GM21529 (cell line): ENCODE results near the gene EIF4G3.
"Not testable (repeated sequence)": the region's sequence is repeated elsewhere in the genome, so short reads cannot be mapped to it uniquely, and the experiment has no call there.

Experiments used
- ATAC-seq: cut with Tn5 transposase; IDR thresholded peaks from one replicate; pipeline ENCODE4 v1.9.1; 2021; ENCODE audit not compliant: unreplicated experiment

EIF4G3 gene

DNA sequence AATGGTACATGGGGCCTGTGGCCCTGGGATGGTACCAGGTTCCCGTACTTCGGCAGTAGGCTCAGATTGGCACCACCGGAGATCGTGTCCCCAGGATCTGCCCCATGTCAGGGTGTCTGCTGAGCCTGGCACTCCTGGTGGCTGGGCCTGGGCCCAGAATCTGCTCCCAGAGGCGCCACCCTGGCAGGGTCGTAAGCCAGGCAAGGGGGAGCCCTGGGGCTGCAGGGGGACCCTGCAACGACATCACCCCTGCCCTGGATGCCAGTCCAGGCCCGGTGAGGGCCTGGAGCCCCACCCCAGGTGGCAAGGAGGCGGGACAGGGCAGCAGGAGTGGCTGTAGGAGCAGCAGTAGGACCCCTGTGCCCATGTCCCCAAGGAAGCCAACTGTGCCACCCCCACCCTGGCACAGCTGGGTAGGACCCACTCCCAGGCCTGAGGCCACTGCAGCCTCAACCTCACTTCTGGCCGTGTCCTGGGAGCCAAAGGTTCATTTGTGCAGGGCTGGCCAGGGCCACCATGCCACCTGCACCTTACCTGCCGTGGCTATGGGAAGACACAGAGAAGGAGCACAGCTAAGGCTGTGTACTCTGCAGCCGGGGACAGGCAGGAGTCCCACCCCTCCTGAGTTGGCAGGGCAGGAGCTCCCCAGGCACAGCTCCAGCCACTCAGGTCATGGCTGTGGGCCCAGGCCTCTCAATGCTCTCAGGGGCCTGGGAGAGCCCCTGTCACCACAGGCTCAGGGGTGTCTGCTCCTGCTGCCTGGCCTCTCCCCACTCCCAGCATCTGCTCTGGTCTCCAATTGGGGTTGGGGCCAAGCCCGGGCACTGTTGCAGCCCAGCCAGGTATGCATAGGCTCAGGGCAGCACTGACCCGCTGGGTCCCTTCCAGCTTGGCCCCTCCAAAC, 141.7 kb downstream of the EIF4G3 start:
- no peak for ATAC-seq

DNA sequence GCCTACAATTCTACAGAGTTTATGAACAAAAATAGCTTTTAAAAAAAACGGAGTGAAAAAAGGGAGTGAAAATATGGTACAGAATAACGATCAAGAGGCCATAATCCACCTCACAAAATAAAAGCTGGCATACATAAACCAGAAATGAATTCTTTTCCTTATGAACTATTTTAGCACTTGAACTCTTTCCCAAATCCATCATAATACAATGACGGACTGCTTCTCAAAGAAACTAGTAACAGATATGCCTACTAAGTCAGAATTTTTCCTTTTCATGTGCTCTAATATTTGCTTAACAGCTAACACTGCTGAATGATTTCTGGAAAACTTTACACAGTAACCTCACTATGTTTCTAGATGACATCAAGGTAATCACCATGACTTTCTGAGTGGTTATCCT, 144.0 kb downstream of the EIF4G3 start:
- no peak for ATAC-seq

DNA sequence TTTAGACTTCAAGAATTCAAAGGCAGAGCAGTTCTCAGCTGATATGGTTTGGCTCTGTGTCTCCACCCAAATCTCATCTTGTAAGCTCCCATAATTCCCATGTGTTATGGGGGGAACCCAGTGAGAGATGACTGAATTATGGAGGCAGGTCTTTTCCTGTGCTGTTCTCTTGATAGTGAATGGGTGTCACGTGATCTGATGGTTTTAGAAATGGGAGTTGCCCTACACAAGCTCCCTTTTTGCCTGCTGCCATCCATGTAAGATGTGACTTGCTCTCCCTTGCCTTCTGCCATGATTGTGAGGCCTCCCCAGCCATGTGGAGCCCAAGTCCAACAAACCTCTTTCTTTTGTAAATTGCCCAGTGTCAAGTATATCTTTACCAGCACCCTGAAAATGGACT, 146.5 kb downstream of the EIF4G3 start:
- no peak for ATAC-seq

DNA sequence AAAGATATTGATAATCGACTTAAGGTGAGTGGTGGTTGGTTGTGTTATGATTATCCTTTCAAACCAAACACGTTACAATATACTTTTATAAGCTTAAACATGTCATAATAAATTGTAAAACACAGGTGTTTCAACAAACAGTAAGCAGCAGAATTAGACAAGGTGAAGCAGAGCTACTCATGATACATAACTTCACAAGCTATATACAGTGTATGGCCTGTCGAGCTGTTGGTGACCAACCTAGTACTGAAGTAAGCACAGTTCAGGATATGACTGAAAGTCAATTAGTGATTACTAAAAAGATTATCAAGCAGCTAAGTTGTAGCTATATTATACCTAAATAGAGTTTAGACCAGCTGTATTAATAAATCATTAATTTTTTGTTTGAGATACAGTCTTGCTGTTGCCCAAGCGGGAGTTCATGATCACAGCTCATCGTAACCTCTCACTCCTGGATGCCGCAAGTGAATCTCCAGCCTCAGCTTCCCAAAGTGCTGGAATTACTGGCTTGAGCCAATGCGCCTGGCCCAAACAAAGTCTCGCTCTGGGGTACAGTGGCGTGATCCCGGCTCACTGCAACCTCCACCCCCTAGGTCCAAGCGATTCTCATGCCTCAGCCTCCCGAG, 148.1 kb downstream of the EIF4G3 start:
- no peak for ATAC-seq

DNA sequence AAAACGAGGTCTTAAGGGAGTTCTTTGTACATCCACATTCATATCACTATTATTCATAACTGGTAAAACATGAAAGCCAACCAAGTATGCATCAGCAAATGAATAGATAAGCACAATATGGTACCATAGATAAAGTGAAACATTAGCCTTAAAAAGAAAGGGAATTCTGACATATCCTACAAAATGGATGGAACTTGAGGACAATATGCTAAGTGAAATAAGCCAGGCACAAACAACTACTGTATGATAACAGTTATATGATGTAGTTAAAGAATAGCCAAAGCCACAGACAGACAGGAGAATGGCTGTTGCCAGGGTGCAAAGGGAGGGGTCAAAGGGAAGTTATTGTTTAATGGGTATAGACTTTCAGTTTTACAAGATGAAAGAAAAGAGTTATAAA, 148.9 kb downstream of the EIF4G3 start:
- no peak for ATAC-seq

DNA sequence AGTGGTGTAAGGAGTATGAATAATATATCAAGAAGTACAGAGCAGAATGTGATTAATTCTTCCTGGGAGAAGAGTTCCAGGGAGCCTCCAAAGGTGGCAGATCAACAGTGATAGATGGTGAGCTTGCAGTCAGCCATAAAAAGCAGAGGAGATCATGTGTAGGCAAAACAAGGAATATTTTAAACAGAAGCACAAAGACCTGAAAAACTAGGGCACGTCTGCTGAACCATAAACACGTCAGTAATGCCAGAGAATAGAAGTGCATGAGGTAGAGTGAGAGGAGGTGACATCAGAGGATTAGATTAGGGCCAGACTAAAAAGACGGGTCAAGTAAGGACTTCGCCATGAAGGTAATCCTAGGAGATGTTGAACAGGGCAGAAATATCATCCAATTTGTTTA, 151.8 kb downstream of the EIF4G3 start:
- ATAC-seq: no peak

DNA sequence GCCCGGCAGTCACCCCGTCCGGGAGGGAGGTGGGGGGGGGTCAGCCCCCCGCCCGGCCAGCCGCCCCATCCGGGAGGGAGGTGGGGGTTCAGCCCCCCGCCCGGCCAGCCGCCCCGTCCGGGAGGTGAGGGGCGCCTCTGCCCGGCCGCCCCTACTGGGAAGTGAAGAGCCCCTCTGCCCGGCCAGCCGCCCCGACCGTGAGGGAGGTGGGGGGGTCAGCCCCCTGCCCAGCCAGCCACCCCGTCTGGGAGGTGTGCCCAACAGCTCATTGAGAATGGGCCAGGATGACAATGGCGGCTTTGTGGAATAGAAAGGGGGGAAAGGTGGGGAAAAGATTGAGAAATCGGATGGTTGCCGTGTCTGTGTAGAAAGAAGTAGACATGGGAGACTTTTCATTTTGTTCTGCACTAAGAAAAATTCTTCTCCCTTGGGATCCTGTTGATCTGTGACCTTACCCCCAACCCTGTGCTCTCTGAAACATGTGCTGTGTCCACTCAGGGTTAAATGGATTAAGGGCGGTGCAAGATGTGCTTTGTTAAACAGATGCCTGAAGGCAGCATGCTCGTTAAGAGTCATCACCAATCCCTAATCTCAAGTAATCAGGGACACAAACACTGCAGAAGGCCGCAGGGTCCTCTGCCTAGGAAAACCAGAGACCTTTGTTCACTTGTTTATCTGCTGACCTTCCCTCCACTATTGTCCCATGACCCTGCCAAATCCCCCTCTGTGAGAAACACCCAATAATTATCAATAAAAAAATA, 152.4 kb downstream of the EIF4G3 start:
- not testable (repeated sequence) for ATAC-seq

DNA sequence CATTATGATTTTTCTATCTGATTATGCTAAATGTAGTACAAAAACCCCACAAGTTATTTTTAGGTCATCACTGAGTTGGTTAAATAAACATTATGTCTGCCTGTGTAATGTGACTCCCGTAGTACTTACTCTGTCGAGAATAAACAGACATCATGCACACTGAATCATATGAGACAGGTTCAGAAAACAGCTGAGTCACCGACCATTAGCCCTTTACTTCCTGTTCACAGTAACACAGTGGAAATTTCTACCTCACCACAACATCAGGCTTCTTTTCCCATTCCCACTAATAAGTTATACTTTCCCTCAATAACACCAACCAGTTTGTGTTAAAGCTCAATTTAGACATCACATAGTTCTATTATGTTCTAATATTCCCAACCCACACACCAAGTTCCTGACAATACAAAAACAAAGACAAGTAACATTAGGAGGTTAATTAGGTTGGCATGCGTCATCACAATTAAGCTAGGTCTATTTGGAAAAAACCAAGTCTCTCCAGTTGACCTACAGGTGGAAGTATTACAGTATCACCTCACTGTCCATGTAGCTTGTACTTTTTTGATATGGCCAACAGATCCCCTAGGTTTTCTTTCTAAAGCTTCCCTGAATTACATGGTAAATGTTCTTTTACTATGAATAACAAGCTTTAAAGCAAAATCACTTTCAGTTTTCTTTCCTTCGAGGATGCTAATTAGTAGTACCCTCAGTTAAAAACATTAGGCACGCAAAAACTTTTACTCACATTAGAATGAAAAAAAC, 154.2 kb downstream of the EIF4G3 start:
- peak; percentile 90 for ATAC-seq

DNA sequence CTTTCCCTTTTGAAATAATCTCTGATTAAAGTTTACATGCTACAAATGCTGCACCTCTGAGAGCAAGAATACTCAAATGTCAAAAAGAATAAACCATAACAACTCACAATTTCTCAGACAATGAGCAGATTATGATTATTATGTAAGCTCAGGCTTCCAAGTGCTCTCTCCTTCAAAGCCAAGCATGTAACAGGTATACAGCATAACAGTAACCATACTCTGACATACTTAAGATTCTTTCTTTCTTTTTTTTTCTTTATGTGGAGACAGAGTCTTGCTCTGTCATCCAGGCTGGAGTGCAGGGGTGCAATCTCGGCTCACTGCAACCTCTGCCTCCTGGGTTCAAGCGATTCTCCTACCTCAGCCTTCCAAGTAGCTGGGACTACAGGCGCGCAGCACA, 155.4 kb downstream of the EIF4G3 start:
- no peak for ATAC-seq

DNA sequence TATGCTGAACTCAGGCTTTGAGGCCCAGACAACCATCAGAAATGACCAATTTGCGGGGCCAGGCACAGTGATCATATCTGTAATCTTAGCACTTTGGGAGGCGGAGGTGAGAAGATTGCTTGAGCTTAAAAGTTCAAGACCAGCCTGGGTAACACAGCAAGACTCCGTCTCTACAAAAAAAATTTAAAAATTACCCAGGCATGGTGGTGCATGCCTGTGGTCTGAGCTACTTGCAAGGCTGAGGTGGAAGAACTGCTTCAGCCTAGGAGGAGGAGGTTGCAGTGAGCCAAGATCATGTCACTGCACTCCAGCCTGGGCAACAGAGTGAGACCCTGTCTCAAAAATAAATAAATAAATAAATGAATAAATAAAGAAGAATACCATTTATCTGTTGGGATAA, 156.5 kb downstream of the EIF4G3 start:
- ATAC-seq: no peak

DNA sequence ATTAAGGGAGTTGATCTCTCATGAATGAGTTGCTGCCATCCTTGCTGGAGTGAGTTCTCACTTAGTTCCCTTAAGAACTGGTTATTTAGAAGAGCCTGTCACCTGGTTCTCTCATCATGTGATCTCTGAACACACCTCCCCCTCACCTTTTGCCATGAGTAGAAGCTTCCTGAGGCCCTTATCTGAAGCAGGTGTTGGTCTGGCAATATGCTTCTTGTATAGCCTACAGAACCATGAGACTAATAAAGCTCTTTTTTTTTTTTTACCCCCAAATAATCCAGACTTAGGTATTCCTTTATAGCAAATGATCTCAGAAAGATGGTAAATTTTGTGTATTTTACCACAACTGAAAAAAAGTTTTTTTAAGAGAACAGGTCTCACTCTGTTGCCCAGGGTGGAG, 158.0 kb downstream of the EIF4G3 start:
- no peak for ATAC-seq

DNA sequence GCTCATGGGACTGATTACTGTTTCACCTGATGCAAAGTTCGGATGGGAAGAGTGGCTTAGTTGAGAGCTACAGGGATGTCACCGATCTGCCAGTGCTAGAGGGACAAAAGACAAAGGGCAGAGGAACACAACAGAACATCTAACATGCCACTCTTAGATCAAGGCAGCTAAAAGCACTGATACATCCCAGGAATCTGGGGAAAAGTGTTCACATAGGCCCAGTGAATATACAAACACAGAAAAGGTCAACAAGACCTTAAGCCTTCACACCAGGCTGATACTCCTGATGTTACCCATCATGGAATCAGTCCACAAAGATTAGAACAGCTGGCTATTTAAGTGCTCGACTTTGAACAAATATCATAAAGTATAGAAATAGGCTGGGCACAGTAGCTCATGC, 163.2 kb downstream of the EIF4G3 start:
- ATAC-seq: no peak

DNA sequence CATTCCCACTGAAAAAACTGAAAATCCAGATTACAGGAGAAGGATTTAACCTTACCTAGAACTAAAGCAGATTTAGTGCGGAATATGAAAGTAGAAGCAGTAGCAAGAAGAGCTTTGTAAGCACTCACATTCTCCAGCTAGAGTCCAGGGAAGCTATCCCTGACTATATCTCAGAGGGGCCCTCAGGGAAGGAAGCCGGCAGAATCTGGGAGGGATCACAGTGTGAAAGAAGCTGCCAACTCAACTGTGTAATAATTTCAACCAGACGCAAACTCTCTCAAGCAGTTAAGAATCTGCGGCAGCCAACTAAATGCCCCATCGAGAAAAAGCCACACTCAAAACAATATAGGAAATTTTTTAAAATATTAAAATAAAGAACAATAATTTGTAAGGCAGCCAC, 163.8 kb downstream of the EIF4G3 start:
- ATAC-seq: no peak

DNA sequence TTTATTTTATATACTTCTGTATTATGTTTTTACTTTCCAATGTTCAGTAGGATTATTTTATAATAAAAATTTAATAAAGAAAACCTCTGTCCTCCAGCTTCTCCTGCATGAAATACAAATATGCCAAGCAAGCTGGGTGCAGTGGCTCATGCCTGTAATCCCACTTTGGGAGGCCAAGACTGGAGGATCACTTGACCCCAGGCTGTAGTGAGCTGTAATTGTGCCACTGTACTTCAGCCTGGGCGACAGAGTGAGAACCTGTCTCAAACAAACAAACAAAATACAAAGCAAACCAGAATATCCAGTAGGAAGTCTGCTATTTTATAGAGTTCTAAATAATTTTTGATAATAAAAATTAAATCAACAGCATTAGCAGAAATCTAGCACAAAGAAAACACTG, 168.8 kb downstream of the EIF4G3 start:
- ATAC-seq: no peak

DNA sequence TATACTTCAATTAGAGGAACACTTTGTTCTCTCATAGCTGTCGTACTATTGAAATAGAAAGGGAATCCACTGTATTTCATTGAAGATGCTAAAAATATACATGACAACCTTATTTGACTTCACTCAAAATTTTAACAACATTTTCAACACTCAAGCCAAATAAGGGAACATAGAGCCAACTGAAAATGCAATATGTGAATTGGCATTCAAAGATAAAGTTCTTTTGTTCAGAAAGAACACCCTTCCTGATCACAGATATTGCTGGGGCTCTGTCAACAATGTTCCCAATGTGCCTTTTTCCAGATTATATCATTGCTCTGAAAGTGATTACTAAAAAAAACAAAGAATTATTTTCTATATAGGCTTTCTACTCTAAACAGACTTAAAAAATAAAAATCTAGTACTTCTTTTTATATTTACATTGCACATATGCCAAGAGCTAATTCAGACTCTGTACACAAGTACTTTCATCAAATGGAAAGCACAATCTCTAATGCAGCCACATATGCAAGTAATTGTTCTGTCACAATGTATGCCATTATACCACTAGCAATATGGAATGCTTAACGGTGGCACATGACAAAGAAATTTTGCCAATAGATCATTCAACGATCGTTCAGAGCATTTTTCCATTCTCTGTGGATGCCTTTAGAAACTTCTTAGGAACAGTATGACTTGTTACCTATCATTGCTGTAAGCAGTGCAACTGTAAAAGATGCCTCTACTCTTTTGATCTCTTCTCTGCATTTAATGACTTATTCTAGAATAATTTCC, 171.0 kb downstream of the EIF4G3 start:
- ATAC-seq: no peak

DNA sequence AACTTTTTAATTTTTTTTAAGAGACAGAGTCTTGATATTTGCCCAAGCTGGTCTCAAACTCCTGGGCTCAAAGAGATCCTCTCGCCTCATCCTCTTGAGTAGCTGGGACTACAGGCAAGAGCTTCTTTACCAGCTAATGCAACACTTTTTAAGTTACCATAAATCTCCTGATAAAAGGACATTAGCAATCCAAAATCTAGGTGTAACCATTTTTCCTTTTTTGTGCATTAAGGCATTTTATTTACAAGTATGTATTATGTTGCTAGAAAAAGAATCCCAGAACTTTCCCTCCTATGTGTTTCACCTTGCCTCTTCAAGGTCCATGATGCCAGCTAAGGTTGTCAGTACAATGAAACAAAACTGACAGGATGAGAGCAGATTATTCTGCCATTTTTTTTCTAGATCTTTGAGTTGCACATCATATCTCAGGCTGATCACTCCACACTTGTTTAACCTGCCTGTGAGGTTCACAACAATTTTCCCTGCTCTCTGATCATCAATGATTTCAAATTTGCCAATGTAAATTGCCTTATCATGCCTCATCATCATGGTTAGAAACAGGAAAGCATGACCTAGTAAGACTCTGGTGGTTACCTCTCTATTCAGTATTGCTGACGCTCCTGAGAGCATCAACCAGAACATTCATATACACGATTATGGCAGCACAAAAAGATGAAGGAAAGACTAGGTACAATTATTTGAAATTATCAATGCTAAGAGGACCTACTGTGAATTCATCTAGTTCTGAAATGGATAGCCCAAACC, 173.2 kb downstream of the EIF4G3 start:
- no peak for ATAC-seq

DNA sequence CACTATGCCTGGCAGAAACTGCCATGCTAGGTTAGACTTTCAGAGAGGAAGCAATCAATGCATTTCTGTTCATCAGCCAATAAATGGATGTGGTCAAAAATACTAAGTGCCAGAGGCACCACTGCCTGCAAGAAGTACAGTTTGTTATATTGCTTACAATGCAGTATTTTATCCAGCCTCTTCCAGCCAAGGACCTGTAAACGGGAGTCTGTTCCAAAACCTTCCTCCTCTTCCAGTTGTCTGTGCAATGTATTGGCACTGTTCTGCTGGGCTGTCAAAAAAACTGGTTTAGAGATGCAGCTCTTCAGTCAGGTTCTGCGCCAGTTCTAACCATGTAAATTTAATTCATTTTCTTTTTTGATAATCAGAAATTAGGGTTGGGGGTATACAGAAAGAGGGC, 175.7 kb downstream of the EIF4G3 start:
- no peak for ATAC-seq

DNA sequence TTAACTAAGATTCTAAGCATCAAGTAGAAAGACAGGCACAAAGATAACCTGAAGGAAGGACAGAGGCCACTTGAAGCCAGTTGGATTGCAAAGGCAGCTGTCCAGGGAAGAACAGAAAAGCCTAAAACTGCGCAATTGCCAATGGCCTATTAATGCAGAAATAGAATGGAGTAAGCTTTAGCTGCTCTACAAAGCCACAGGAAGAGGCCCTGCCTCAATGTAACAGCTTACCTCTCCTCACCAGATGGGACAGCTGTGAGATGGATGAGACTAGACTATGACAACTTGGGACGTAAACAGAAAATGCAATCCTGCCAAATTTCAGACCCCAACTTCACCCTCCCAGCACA, 176.5 kb downstream of the EIF4G3 start:
- ATAC-seq: no peak

DNA sequence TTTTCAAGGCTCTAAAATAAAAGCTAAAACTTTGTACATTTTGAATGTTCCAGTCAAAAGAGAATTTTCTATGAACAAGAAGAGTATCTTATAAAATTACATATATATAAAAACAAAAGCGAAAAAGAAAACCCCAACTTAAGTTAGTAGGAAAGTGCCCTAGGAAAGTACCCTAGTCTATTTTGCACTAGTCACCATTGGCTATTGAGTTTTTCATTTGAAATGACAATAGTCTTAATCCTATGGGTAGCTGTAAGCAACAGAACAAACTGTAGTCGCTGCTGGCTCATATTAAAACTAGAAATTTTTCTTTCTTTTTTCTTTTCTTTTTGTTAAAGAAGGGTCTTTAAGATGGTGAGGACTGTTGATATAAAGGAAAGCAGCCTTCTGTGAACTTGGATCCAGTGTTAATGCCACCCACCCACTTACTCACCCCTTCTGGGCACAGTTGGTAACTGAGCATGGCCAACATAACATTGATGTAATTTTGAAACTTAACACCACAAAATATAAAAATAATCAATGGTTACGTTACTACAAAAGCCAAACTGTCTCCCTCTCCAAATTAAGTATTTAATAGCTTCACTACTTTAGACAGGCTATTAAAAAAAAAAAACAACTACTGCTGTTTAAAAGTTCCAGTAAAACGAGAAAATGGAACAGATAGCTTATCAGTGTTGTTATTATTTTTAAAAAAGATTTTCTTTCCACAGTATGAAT, 177.0 kb downstream of the EIF4G3 start:
- no peak for ATAC-seq
